Esophagus muscularis mucosa (tissue), 3 donors: ENCODE results near the gene IQCH.
"Not testable (repeated sequence)": the region's sequence is repeated elsewhere in the genome, so short reads cannot be mapped to it uniquely, and the experiment has no call there.

ENCODE experiments used
- CTCF ChIP-seq, 3 experiments: fragments of 200-600 bp in 2 of 3; fragments of 450-650 bp in 1 of 3; sonication (generic) in 2 of 3; IDR thresholded peaks; one replicate each; pipeline ENCODE4 v1.5.1; 2017 to 2019; ENCODE audit warnings: antibody characterized with exemption in 3 of 3, mild to moderate bottlenecking in 2 of 3, moderate library complexity in 1 of 3
- POLR2A ChIP-seq: fragments of 450-650 bp; IDR thresholded peaks from one replicate; pipeline ENCODE4 v1.6.1; 2017; ENCODE audit warnings: antibody characterized with exemption, moderate library complexity, mild to moderate bottlenecking, low read depth
- POLR2AphosphoS5 ChIP-seq, 2 donors: sonication (generic); formaldehyde crosslinking; IDR thresholded peaks; one replicate each; pipeline ENCODE4 v1.6.1; 2017; ENCODE audit warnings: antibody characterized with exemption in 2 of 2

- not testable (repeated sequence) for TF ChIP-seq CTCF (IDR thresholded peaks at IDR 0.05); POLR2AphosphoS5 (IDR thresholded peaks at IDR 0.05); POLR2A
Measured at GRCh38 chr15:67258412-67258811, 3.8 kb downstream of the IQCH start.
